Duodenal mucosa (tissue), 2 donors: ENCODE measurements around the gene PBX1.

Experiments used
- H3K27ac ChIP-seq: one replicate; pipeline ENCODE4 v1.7.0; 2013; ENCODE audit warnings: low read depth, low read length
- H3K27me3 ChIP-seq, 2 donors: one replicate each; pipeline ENCODE4 v1.7.0; 2013; ENCODE audit warnings: low read length in 2 of 2, control low read depth in 1 of 2; ENCODE audit not compliant: insufficient read depth in 2 of 2, control insufficient read depth in 1 of 2
- H3K36me3 ChIP-seq, 2 donors: one replicate each; pipeline ENCODE4 v1.7.0; 2013; ENCODE audit warnings: low read length in 2 of 2, control low read depth in 1 of 2; ENCODE audit not compliant: insufficient read depth in 2 of 2, control insufficient read depth in 1 of 2
- H3K4me1 ChIP-seq, 2 donors: one replicate each; pipeline ENCODE4 v1.7.0; 2013; ENCODE audit warnings: low read length in 2 of 2, control low read depth in 1 of 2; ENCODE audit not compliant: insufficient read depth in 2 of 2, control insufficient read depth in 1 of 2
- H3K4me3 ChIP-seq, 2 donors: one replicate each; pipeline ENCODE4 v1.7.0; 2013; ENCODE audit warnings: low read length in 2 of 2, low read depth in 1 of 2
- H3K9ac ChIP-seq, 2 donors: one replicate each; pipeline ENCODE4 v1.7.0; 2013; ENCODE audit warnings: low read length in 2 of 2, low read depth in 1 of 2
- H3K9me3 ChIP-seq, 2 donors: one replicate each; pipeline ENCODE4 v1.7.0; 2013; ENCODE audit warnings: low read length in 2 of 2, control low read depth in 1 of 2; ENCODE audit not compliant: control insufficient read depth in 1 of 2

PBX1 gene

DNA sequence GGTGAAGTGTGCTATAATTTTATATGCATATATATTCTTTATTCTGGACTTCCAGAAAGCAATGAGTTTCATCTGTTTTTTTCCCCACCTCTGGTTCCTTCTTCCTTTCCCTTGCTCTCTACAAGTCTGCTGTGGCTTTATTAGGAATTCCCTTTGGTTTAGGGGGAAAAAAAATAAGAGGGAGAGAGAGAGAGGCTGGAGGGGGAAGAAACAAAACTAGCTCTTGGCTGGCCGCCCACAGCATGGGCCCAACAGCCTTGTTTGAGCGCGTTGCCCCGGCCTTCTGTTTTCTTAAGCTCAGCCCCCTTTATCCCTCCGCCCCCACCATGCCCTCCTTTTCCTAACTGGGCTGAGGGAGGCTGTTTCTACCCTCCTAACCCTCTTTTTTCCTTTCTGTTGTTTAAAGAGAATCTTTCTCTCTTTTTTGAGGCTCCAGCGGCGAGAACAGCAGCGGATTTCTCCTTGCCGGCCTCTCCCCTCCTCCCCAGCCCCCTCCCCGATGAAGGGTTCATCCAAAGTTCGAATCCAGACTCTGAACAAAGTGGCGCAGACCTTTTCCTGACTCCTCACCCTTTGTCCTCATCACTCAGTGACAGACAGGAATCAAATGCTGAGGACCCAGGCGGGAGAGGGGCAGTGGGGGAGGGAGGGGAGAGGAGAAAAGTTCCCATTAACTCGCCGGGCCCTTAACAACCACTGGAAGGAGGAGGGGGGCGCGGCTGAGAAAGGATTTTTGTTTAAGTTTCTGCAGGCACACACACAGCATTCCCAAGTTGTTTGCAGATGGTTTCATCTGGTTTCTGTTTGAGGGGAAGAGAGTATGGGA is 29.7 kb downstream of the PBX1 start:
- peaks cover 27 to 32% of the 10 kb centered on the region in 2 donors for H3K4me1 ChIP-seq
- no peak overlapping the region for H3K27ac ChIP-seq
- peak overlapping the region; percentile 1 to 49 for H3K4me3 ChIP-seq

DNA sequence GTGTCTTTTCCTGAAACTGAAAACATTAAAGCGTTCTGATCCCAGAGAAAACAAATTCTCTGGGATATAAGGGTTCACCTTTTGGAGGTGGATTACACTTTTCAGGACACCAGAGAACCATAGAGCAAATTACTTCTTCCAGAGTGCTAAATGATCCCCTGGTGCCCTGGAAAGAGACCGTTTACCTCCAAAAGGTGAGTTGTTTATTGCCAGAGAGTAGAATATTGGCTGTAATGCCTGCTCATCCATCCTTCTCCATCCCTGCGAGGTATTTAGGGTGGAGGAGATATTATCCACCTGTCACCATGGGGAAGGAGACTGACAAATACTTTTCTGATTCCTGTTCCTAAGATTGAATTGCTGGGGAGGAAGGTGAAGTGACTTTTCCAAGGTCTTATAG is 30.4 kb downstream of the PBX1 start:
- Histone ChIP-seq H3K4me3 (no peak overlapping the region), H3K4me1 (peaks cover 27 to 32% of the 10 kb centered on the region in 2 donors), H3K27ac (no peak overlapping the region), H3K27me3 (no peaks in the 10 kb centered on the region), H3K36me3 (peaks cover 2 to 13% of the 10 kb centered on the region in 2 donors), H3K9me3 (no peaks in the 10 kb centered on the region), H3K9ac (no peak overlapping the region)

More for the DNA sequence above, 29.7 kb downstream of the PBX1 start:
- Histone ChIP-seq H3K27me3 (no peaks in the 10 kb centered on the region), H3K36me3 (peaks cover 2 to 16% of the 10 kb centered on the region in 2 donors), H3K9me3 (no peaks in the 10 kb centered on the region), H3K9ac (no peak overlapping the region)

DNA sequence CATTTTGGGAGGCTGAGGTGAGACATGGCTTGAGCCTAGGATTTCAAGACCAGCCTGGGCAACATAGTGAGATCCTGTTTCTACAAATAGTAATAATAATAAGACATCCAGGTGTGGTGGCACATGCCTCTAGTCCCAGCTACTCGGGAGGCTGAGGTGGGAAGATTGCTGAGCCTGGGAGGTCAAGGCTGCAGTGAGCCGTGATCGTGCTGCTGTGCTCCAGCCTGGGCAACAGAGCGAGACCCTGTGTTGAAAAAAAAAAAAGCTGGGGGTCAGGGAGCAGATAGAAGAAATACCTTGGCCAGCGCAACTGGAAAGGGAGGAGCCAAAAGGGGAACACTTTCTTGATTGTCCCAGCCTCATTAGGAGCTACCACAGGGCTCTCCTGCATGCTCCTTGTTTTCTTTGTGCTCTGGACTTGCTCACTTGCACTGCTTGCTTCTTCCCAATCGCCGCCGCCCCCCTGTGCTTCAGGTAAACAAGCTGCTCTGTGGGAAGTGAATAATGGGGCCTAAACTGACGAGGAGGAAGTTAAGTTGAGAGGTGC is 31.1 kb downstream of the PBX1 start:
- Histone ChIP-seq H3K4me3 (peak overlapping the region; percentile 19 to 39), H3K9ac (peak overlapping the region in 1 of 2 donors; percentile 41), H3K27ac (no peak overlapping the region), H3K36me3 (peaks cover 2 to 13% of the 10 kb centered on the region in 2 donors), H3K27me3 (no peaks in the 10 kb centered on the region), H3K9me3 (no peaks in the 10 kb centered on the region), H3K4me1 (peaks cover 27 to 32% of the 10 kb centered on the region in 2 donors)

DNA sequence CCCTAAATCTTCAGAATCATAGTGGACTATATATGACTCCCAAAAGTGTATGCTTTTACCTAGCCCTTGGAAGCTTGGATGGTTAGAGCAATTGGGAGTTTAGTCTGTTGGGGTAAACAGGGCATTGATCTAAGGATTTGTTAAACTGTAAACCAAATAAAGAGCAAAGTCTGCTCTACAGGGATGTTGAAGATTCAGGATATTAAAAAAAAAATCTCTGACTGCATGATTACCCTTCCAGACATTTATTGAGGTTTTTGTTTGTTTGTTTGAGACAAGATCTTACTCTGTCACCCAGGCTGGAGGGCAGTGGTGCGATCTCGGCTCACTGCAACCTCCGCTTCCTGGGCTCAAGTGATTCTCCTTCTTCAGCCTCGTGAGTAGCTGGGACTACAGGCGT is 31.6 kb downstream of the PBX1 start:
- H3K9me3 ChIP-seq: no peaks in the 10 kb centered on the region
- peak overlapping the region in 1 of 2 donors; percentile 41 for H3K9ac ChIP-seq
- H3K4me1 ChIP-seq: peaks cover 27 to 32% of the 10 kb centered on the region in 2 donors
- H3K27me3 ChIP-seq: no peaks in the 10 kb centered on the region
- no peak overlapping the region for H3K27ac ChIP-seq
- peak overlapping the region; percentile 19 to 39 for H3K4me3 ChIP-seq
- H3K36me3 ChIP-seq: peaks cover 2 to 13% of the 10 kb centered on the region in 2 donors

DNA sequence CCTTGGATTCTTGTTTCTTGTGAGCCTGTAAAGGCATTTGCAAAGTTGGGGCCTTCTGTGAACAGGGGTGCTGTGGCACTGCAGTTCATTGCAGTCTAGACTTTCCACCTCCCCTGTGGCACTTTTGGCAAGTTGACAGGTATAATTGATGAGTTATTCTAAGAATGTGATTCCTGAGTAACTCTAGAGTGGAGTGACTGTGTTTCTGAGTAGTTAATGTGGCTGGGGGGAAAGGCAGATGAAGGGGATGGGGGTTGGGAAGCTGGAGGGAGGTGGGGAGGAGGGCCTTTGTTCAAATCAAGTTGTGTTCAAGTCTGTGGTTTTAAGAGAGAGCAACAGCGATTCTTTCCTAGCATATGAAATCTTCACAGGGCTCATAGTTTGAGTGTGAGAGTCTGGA is 32.9 kb downstream of the PBX1 start:
- H3K4me3 ChIP-seq: no peak overlapping the region
- H3K4me1 ChIP-seq: peaks cover 27 to 32% of the 10 kb centered on the region in 2 donors
- H3K9ac ChIP-seq: no peak overlapping the region
- H3K36me3 ChIP-seq: peaks cover under 1 to 10% of the 10 kb centered on the region in 2 donors
- H3K27me3 ChIP-seq: no peaks in the 10 kb centered on the region
- no peaks in the 10 kb centered on the region for H3K9me3 ChIP-seq
- H3K27ac ChIP-seq: no peak overlapping the region

DNA sequence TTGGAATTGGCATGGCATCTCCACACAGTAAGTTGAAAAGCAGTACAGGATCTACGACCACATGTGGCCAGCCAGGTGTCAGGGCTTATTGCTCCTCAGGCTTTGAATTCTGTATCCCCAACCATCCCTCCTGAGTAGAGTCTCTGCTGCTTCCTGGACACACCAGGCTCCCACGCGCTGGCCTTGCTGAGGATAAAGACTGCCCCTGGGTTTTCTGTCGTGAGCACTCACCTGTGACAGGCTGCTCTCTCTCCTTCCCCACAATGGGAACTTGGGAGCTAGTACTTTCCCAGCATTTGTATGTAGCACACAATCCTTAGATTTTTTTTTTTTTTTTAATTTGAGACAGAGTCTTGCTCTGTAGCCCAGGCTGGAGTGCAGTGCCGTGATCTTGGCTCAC is 33.6 kb downstream of the PBX1 start:
- H3K4me3 ChIP-seq: no peak overlapping the region
- H3K9me3 ChIP-seq: no peaks in the 10 kb centered on the region
- no peaks in the 10 kb centered on the region for H3K27me3 ChIP-seq
- H3K4me1 ChIP-seq: peaks cover 26 to 31% of the 10 kb centered on the region in 2 donors
- H3K36me3 ChIP-seq: peaks cover 6 to 14% of the 10 kb centered on the region in 2 donors
- H3K27ac ChIP-seq: no peak overlapping the region
- H3K9ac ChIP-seq: no peak overlapping the region

DNA sequence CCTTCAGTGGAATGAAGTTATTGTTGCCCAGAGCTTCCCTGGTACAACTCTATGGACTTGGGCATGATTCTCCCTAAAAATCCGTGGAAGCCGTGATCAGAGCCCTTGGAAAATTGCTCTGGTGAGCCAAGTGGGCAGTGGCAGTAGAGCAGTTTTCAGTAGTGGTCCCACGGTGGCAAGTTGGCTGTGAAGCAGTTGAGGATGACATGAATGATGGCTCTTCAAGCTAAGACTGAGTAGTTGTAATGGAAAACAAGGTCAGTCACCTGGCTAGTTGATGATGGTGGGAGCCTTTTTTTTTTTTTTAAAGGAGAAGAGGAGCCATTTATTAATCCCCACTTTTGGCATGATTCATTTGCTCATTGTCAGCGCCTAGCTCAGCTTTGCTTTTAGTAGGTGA is 36.2 kb downstream of the PBX1 start:
- Histone ChIP-seq H3K4me3 (no peak overlapping the region), H3K9ac (no peak overlapping the region), H3K4me1 (peaks cover 16 to 23% of the 10 kb centered on the region in 2 donors), H3K9me3 (no peaks in the 10 kb centered on the region), H3K27ac (no peak overlapping the region), H3K36me3 (peaks cover 6 to 18% of the 10 kb centered on the region in 2 donors), H3K27me3 (no peaks in the 10 kb centered on the region)

DNA sequence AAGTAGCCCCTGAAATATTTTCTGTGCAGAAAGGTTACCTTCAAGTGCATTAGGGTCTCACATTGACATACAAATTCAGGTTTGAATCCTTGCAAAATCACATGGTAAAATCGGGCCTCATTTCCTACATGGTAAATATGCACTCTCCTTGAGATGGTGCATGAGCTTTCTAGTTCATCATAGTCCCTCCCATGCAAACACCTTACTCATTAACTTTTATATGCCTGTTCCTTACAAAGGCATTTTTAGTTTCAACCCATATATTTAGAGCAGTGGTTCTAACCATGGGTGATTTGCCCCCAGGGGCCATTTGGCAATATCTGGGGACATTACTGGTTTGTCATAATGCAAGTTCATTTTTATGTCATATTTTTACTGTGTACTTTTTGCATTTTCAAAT is 37.2 kb downstream of the PBX1 start:
- Histone ChIP-seq H3K9ac (no peak overlapping the region), H3K27ac (no peak overlapping the region), H3K36me3 (peaks cover 6 to 18% of the 10 kb centered on the region in 2 donors), H3K4me3 (no peak overlapping the region), H3K27me3 (no peaks in the 10 kb centered on the region), H3K4me1 (peaks cover 9 to 22% of the 10 kb centered on the region in 2 donors), H3K9me3 (no peaks in the 10 kb centered on the region)

DNA sequence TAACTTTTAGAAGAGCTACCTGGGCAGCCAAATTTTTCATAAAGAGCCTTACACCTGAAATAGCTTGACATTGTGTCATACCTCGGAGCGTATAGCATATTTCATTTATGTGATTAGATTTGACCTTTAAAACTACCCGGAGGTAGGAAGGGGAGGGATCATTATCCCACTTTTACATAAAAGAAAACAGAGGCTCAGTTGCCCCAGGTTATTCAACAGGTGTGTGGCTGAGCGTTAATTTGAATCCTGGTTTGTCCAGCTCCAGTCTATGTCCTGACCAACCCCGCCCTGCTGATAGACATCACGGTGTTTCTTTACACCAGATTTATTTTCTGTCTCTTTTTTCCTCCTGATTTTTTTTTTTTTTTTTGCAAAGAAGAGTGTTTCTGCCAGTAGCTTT is 39.7 kb downstream of the PBX1 start:
- no peaks in the 10 kb centered on the region for H3K27me3 ChIP-seq
- no peaks in the 10 kb centered on the region for H3K9me3 ChIP-seq
- no peak overlapping the region for H3K27ac ChIP-seq
- peaks cover 32 to 39% of the 10 kb centered on the region in 2 donors for H3K4me1 ChIP-seq
- H3K36me3 ChIP-seq: peaks cover 6 to 18% of the 10 kb centered on the region in 2 donors
- H3K9ac ChIP-seq: no peak overlapping the region
- H3K4me3 ChIP-seq: no peak overlapping the region

DNA sequence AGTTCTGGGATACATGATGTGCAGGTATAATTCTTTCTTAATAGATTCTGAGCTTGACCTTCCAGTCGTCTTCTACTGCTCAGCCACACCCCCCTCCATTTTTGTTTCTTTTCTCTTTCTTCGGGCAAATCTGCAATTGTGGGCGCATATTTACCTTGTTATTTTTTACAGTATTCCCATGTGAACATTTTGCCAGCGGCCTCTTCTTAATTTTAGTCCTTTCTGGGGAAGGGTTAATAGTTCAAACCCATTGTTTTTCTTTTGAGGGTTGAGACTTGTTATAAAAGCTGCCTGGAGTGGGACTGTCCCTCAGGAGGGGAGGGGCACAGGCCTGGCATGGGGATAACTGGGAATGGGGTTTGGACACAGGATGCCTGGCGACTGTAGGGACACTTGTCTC is 40.3 kb downstream of the PBX1 start:
- H3K4me3 ChIP-seq: no peak overlapping the region
- H3K27ac ChIP-seq: no peak overlapping the region
- peaks cover 32 to 42% of the 10 kb centered on the region in 2 donors for H3K4me1 ChIP-seq
- H3K9ac ChIP-seq: no peak overlapping the region
- no peaks in the 10 kb centered on the region for H3K9me3 ChIP-seq
- H3K27me3 ChIP-seq: no peaks in the 10 kb centered on the region
- peaks cover 6 to 18% of the 10 kb centered on the region in 2 donors for H3K36me3 ChIP-seq
